ENCODE data around the gene KRT8. TPM values are rescaled to one million over a fixed set of nuclear protein-coding genes. Genes with fewer than 3 reads are reported as not detected.

The KRT8 gene
- total RNA-seq, 2 experiments from 2014 or later, result 0.16 to 0.89 TPM

GRCh38 chr12:52848661-52849255, 56.1 kb downstream of the KRT8 start, which contains the start of gene KRT78:
Gene KRT78, minus strand, starts transcription at chr12:52848994. Its CDS starts 64 bp downstream, at chr12:52848930.
- H3K27ac ChIP-seq (ENCODE audit: low read depth, low read length, poor library complexity, severe bottlenecking), result no peak within 1 kb of the TSS
- BruUV-seq (replicated peaks), result no TSS peak
- H3K9me2 ChIP-seq (ENCODE audit: insufficient read depth, low read length), result no peaks in the 10 kb centered on the region
- TF ChIP-seq CTCF (conservative IDR thresholded peaks at IDR 0.05; ENCODE audit: low read length) (no peak), EZH2phosphoT487 (IDR thresholded peaks at IDR 0.05; ENCODE audit: borderline replicate concordance, low read depth, low read length) (no peak)
- peaks cover 35% of the 10 kb centered on the region for H3K4me1 ChIP-seq (ENCODE audit: insufficient read depth, low read length, poor library complexity, severe bottlenecking)
- H4K20me1 ChIP-seq (ENCODE audit: insufficient read depth, low read length), result no peaks in the 10 kb centered on the region
- ChIA-PET CTCF (ENCODE audit: unreplicated experiment) (no interaction called here), POLR2A (interaction anchor here (0.6 kb wide), 1 partner anchor 806 kb away, joined by 3 read pairs; no protein-coding TSS in a partner anchor)
- H3K4me2 ChIP-seq (ENCODE audit: low read length), result no peak within 1 kb of the TSS
- intact Hi-C loops (cut with micrococcal nuclease; ENCODE audit: unreplicated experiment), result no loop called here
- no peak within 1 kb of the TSS for H2AFZ ChIP-seq (ENCODE audit: low read length)
- H3K79me2 ChIP-seq (ENCODE audit: insufficient read depth, low read depth, low read length), result no peaks in the 10 kb centered on the region
- H3K4me3 ChIP-seq (ENCODE audit: low read depth, low read length, poor library complexity, severe bottlenecking), result no peak within 1 kb of the TSS
- DNase-seq (ENCODE audit: low spot score), result no peak
- H3K9me3 ChIP-seq (ENCODE audit: low read length), result no peaks in the 10 kb centered on the region
- no peaks in the 10 kb centered on the region for H3K36me3 ChIP-seq (ENCODE audit: insufficient read depth, low read length)

- Histone ChIP-seq H2AFZ (ENCODE audit: low read length) (no peak overlapping the region), H3K4me1 (ENCODE audit: insufficient read depth, low read length, poor library complexity, severe bottlenecking) (peaks cover 35% of the 10 kb centered on the region), H3K4me2 (ENCODE audit: low read length) (no peak overlapping the region), H3K9me2 (ENCODE audit: insufficient read depth, low read length) (no peaks in the 10 kb centered on the region), H4K20me1 (ENCODE audit: insufficient read depth, low read length) (no peaks in the 10 kb centered on the region), H3K79me2 (ENCODE audit: insufficient read depth, low read depth, low read length) (no peaks in the 10 kb centered on the region), H3K27ac (ENCODE audit: low read depth, low read length, poor library complexity, severe bottlenecking) (no peak overlapping the region), H3K36me3 (ENCODE audit: insufficient read depth, low read length) (no peaks in the 10 kb centered on the region), H3K4me3 (ENCODE audit: low read depth, low read length, poor library complexity, severe bottlenecking) (no peak overlapping the region), H3K9me3 (ENCODE audit: low read length) (no peaks in the 10 kb centered on the region)
- ChIA-PET POLR2A (no interaction called here), CTCF (ENCODE audit: unreplicated experiment) (no interaction called here)
- BruUV-seq (replicated peaks), result no TSS peak
- TF ChIP-seq EZH2phosphoT487 (IDR thresholded peaks at IDR 0.05; ENCODE audit: borderline replicate concordance, low read depth, low read length), result no peak
- TF ChIP-seq CTCF (conservative IDR thresholded peaks at IDR 0.05; ENCODE audit: low read length), result no peak
- no peak for DNase-seq (ENCODE audit: low spot score)
- intact Hi-C loops (cut with micrococcal nuclease; ENCODE audit: unreplicated experiment), result no loop called here
Observed at GRCh38 chr12:52847335-52848102, 57.4 kb downstream of the KRT8 start.

Other genes with a start within 250 kb of the KRT8 start
- not detected in 2 replicates for gene KRT1, start 224.7 kb downstream of the KRT8 start, total RNA-seq (2014; rRNA removed; shearing (Covaris generic))
- not detected in 2 replicates for gene KRT1, start 224.7 kb downstream of the KRT8 start, total RNA-seq (2022)
- not detected in 2 replicates for gene KRT77, start 201.6 kb downstream of the KRT8 start, total RNA-seq (2014; rRNA removed; shearing (Covaris generic))
- gene KRT77, start 201.6 kb downstream of the KRT8 start, total RNA-seq (2022), result not detected in 2 replicates
- gene KRT76, start 127.7 kb downstream of the KRT8 start, total RNA-seq (2014; rRNA removed; shearing (Covaris generic)), result not detected in 2 replicates
- gene KRT76, start 127.7 kb downstream of the KRT8 start, total RNA-seq (2022), result not detected in 2 replicates
- not detected in 2 replicates for gene KRT3, start 109.0 kb downstream of the KRT8 start, total RNA-seq (2014; rRNA removed; shearing (Covaris generic))
- gene KRT3, start 109.0 kb downstream of the KRT8 start, total RNA-seq (2022), result not detected in 2 replicates
- not detected in 2 replicates for gene KRT4, start 91.0 kb downstream of the KRT8 start, total RNA-seq (2014; rRNA removed; shearing (Covaris generic))
- gene KRT4, start 91.0 kb downstream of the KRT8 start, total RNA-seq (2022), result not detected in 2 replicates
- not detected in 2 replicates for gene KRT79, start 70.8 kb downstream of the KRT8 start, total RNA-seq (2014; rRNA removed; shearing (Covaris generic))
- gene KRT79, start 70.8 kb downstream of the KRT8 start, total RNA-seq (2022), result not detected in 2 replicates
- gene KRT78, start 56.1 kb downstream of the KRT8 start, total RNA-seq (2014; rRNA removed; shearing (Covaris generic)), result not detected in 2 replicates
- gene KRT78, start 56.1 kb downstream of the KRT8 start, total RNA-seq (2022), result not detected in 2 replicates
- not detected in 2 replicates for gene KRT18, start 44.0 kb upstream of the KRT8 start, total RNA-seq (2014; rRNA removed; shearing (Covaris generic))
- gene KRT18, start 44.0 kb upstream of the KRT8 start, total RNA-seq (2022), result not detected in 2 replicates
- 645 and 872 TPM in 2 replicates for gene EIF4B, start 101.4 kb upstream of the KRT8 start, total RNA-seq (2014; rRNA removed; shearing (Covaris generic))
- 745 and 898 TPM in 2 replicates for gene EIF4B, start 101.4 kb upstream of the KRT8 start, total RNA-seq (2022)
- gene TNS2, start 145.0 kb upstream of the KRT8 start, total RNA-seq (2014; rRNA removed; shearing (Covaris generic)), result 0.25 TPM in 1 of 2 replicates, not detected in the other
- 1.3 and 1.6 TPM in 2 replicates for gene TNS2, start 145.0 kb upstream of the KRT8 start, total RNA-seq (2022)
- 7.3 and 10.9 TPM in 2 replicates for gene SPRYD3, start 174.3 kb upstream of the KRT8 start, total RNA-seq (2014; rRNA removed; shearing (Covaris generic))
- 17.2 and 20.5 TPM in 2 replicates for gene SPRYD3, start 174.3 kb upstream of the KRT8 start, total RNA-seq (2022)
- gene IGFBP6, start 192.6 kb upstream of the KRT8 start, total RNA-seq (2014; rRNA removed; shearing (Covaris generic)), result not detected in 2 replicates
- 1.2 and 2.9 TPM in 2 replicates for gene IGFBP6, start 192.6 kb upstream of the KRT8 start, total RNA-seq (2022)
- gene SOAT2, start 198.4 kb upstream of the KRT8 start, total RNA-seq (2014; rRNA removed; shearing (Covaris generic)), result 0.06 and 0.08 TPM in 2 replicates
- gene SOAT2, start 198.4 kb upstream of the KRT8 start, total RNA-seq (2022), result 1.2 and 1.8 TPM in 2 replicates

All from OCI-LY7 (cell line).